HG03354 (cell line): ENCODE results near the gene CEACAM8.
"Not testable (repeated sequence)": the region's sequence is repeated elsewhere in the genome, so short reads cannot be mapped to it uniquely, and the experiment has no call there.

Source experiments
- ATAC-seq: cut with Tn5 transposase; IDR thresholded peaks from one replicate; pipeline ENCODE4 v1.9.1; 2021; ENCODE audit warnings: mild to moderate bottlenecking; ENCODE audit not compliant: unreplicated experiment, poor library complexity, severe bottlenecking

CEACAM8 gene

GRCh38 chr19:42577016-42577415, 17.7 kb downstream of the CEACAM8 start:
- ATAC-seq, result no peak

- ATAC-seq, result no peak
These were observed 18.5 kb downstream of the CEACAM8 start for GRCh38 chr19:42576241-42576640.

DNA sequence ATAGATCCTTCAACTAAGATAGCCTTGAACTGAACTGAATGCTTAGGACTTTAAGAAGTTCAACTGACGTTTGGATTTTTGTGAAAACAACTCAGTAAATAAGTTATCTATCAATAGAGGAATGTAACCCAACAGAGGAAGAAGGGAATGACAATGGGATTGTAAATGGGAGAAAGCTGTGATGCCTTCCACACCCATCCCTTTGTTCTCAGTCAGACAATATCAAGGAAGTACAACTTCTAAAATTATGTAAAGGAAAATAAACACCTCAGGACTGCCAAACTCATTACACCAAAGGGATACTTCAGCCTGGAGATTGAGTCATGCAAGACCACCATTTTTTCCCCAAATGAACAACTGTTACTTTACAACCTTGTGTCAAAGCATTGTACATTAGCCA, 21.1 kb downstream of the CEACAM8 start:
- no peak for ATAC-seq

- ATAC-seq, result no peak
These were observed 23.6 kb downstream of the CEACAM8 start for GRCh38 chr19:42571116-42571515.

DNA sequence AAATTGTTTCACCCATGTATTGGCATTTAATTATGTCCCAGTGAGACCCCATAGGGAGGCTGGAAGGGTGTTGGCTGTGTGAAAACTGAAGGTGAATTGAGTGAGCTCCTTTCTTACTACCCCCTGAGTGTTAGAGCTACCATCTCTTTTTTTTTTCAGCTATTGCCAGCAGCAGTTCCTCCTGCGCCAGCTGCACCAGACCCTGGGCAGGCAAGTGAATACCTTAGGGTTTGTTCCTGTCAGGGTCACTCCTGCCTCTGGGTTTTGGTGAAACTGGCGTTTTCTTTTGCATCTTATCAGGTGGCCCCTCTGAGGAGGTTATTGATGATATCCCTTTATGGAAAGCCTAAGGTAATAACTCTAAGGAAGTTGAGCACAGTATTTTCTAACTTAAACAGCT, 25.5 kb downstream of the CEACAM8 start:
- no peak for ATAC-seq

- ATAC-seq, result no peak
These were observed 26.7 kb downstream of the CEACAM8 start for GRCh38 chr19:42568006-42568405.

- ATAC-seq, result no peak
These were observed 27.2 kb downstream of the CEACAM8 start for GRCh38 chr19:42567567-42567966.

DNA sequence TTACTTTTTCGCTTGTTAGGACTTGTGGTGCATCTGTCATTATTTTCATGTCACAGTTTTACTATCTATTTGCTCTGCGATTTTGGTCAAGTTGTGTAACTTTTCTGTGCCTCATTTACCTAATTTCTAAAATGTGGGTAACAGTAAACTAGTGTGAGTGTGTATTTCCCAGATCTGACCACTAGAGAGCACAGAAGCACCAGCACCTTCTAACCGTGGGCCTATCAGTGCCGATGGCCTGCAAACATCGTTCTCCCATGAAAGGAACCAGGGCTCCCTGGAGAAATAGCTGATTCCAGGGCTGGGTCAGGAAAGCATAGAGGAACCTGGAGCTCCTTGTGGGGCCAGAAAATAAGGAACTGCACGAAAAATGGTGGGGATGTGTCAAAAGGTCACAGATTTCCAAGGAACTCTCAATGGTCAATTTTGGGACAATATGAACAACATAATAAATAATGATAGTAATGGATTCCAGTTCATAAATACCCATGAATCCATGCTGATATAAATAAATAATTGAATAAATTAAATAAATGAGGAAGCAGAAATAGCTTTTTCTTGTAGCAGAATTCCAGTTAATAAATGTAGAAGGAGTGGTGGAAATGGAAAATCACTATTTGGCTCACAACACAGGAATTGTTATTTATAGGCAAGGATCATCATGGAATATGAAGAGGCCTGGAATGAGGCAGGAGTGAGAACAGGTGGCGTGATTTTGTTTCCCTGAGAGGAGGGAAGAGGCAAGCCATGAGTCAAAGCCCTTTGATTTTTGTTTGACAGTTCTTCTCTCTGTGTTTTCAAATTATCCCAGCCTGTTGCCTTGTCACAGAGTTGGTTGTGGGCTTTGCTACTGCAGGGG, 31.1 kb downstream of the CEACAM8 start:
- no peak for ATAC-seq

GRCh38 chr19:42561512-42561911, 33.2 kb downstream of the CEACAM8 start:
- ATAC-seq, result no peak

DNA sequence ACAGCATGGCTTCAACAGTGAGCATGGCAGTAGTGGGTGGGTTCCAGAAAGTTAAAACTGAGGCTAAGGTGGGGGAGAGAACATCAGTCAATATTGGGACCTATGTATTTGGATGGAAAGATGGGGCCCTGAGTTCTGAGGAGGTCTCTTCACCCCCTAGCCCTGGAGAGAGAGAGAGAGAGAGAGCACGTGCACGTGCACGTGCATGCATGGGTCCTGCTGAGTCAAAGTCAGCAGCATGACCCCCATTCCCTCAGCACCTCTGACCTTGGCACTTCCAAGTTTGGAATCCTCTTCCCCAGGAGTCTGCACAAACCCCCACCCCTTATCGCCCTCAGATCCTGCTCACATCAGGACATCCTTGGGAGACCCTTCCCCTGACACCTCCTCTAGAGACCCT, 34.0 kb downstream of the CEACAM8 start:
- ATAC-seq, result no peak

- ATAC-seq, result no peak
These were observed 36.1 kb downstream of the CEACAM8 start for GRCh38 chr19:42558450-42559150.

GRCh38 chr19:42557386-42557871, 37.3 kb downstream of the CEACAM8 start:
- ATAC-seq, result not testable (repeated sequence)

DNA sequence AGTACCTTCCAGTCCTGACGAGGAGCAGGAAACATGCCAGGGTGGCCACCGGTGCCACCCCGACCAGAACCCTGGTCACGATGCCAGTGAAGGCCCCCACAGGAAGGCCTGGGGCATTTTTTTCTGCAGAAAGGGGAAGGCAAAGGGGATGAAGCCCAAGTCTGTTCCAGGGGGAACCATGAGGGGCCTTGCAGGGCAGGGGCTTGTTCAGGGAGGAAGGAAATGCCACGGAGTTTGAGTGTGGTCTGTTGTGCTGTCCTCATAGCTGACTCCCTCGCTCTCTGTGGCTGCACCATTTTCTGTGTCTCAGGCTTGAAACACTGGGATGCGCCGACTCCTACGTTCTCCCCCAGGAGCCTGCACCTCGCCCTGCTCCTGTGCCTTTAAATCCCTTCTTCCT, 38.9 kb downstream of the CEACAM8 start:
- ATAC-seq, result no peak

GRCh38 chr19:42555317-42555716, 39.4 kb downstream of the CEACAM8 start:
- no peak for ATAC-seq

DNA sequence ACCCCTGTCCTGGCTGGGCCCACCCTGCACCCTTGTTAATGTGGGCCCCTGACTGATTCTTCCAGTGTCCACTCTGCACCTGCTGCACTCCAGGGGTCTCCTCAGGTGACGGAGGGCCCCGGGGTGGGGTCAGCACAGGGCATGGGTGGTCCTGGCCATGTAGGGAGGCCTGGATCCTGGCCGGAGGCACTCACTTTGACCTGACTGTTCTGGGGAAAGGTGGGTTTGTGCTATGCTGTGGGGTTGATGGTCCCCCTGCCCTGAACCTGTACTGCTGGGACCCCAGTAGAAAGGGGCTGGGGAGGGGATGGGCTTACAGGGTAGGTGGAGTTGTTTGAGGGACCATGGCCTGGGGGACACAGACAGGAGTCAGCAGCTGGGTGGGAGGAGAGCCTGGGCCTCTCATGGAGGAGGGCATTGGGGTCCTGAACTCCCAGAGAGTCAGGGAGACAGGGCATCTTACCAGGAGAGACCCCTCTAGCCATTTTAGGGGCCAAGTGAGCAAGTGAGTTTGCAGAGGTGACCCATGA, 40.6 kb downstream of the CEACAM8 start:
- ATAC-seq, result no peak

DNA sequence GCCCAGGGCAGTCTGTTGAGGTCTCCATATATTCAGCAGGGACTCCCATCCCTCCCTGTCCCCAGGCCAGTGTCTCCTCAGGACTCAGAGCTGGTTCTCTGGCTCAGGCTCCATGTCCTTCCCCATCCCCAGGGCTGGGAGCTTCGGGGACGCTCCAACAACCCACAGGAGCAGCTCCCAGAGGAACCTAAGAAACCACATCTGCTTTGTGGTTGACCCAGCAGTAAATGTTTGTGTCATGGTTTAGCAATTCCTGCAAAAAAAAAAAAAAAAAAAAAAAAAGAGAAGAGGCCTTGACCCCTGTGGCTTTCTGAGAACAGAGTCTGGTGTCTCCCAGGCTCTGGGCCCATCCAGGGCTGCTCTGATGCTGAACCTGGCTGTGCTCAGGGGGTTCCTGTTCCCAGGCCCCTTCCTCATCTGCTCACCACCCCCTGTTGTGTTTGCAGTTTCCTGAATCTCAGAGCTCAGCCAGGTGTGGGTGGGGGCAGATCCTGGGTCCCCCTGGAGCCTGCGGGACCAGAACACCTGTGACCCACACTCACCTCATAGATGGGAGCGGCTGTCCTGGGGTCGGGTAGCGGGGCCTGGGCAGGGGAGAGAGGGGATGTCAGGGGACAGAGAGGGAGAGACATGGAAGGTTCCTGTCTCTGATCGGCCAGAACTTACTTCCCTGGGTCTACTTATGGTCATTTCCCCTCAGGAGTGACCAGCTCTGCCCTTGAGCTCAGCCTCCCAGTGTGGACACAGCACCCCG, 41.3 kb downstream of the CEACAM8 start:
- no peak for ATAC-seq

DNA sequence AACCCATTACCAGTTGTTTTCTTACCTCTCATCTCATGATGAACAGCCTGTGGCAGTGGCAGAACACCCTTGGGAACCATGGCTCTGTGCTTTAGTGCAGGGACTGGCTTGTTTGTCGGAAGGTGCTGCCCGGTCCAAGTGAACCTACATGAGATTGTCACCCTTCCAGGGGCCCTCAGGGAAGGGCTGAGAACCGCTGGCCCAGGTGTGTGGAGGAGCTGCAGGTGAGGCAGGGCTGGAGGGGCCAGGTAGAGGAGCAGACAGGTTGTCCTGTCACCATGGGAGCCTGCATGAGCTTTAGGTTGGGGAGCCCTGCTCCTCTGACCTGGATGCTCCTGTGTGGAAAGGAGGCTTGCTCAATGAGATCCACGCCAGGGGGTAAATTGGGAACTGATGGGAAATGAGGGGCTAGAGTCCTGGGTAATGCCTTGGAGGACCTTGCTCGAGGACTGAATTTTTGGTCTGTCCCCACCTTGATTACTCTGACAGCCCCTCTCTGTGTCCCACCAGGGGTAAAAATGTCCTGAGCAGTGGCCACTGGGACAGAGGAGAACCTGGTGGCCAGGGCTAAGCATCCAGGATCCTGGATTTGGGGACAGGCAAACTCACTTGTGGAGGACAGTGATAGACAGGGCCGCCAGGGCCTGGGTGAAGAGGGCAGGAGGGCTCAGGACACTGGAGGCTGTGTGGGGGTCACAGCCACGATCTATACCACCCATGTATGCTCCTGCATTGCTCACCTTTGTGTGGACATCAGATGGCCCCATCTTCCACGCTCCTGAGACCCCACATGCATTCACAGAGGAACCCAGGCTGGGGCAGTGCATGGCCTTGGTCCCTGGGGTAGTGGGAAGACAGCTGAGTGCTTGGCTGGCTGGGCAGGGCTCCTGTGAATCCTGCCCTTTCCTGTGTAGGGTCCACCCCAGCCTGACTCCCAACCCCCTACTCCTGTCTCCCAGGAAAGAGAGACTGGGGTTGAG, 42.3 kb downstream of the CEACAM8 start:
- no peak for ATAC-seq

- ATAC-seq, result not testable (repeated sequence)
These were observed 44.2 kb downstream of the CEACAM8 start for GRCh38 chr19:42550521-42550920.

DNA sequence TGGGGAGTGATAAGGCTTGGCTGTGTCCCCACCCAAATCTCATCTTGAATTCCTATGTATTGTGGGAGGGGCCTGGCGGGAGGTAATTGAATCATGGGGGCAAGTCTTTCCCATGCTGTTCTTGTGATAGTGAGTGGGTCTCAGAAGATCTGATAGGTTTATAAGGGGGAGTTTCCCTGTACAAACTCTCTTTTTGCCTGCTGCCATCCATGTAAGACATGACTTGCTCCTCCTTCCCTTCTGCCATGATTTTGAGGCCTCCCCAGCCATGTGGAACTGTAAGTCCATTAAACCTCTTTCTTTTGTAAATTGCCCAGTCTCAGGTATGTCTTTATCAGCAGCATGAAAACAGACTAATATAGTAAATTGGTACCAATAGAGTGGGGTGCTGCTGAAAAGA, 45.7 kb downstream of the CEACAM8 start:
- ATAC-seq, result not testable (repeated sequence)
